ENCODE results near the gene MGA. TPM values are rescaled to one million over a fixed set of nuclear protein-coding genes. Genes with fewer than 3 reads are reported as not detected.

Gene MGA
- total RNA-seq, 1 experiment from 2014 or later, result 19.4 TPM

DNA sequence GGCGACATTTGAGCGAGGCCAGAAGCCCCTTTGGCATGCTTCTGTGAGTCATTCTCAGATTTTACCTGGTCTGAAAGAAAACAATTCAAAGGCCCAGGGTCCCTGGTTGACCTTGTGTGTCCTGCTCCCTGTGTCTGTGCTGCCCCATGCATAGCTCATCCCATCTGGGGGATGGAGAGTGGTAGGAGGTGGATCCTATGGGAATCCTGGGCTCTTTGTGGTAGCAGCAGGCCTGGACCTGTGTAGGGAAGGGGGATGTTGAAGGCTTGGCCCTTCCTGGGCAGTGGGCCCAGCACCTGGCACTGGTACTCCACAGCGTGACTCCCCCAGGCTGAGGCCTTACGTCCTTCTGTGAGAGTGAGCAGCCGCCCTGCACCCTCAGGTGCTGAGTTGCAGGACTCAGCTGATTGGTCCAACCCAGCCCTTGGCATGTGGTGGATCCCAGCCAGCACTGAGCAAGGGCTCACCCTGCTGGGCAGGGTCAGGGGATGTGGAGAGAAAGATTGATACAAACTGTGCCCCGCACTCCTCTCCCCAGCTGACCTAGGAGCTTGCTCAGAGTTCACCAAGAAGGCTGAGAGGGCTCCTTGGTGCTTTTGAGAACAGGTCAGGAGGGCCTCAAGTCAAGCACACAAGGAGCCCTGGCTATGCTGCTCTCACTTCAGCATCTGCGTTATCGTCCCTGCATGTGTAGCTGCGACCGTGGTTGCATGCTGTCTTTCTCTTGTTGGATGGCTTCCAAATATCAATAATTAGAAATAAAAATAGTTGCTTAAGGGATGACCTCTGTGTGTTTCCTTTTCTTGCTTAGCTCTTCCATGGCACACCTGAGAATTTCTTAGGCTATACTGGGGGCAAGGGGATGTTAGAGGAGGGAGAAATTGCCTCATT lies 146.3 kb downstream of the MGA start:
- DNase-seq (ENCODE audit: low spot score), result no peak

DNA sequence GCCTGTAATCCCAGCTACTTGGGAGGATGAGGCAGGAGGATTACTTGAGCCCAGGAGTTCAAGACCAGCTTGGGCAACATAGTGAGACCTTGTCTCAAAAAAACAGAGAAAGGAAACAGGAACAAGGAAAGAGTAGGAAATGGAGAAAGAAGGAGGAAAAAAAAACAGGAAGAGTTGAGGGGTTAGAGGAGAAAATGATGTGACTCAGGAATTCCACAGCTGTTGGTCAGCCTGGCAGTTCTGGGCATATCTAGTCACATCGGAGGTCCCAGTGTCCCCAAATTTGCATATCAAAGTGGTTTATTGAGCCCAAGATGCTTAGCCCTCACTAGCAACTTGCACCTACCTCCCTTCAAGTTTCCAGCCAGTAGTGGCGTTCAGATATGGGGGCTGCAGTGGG lies 148.9 kb downstream of the MGA start:
- no peak for DNase-seq (ENCODE audit: low spot score)

DNA sequence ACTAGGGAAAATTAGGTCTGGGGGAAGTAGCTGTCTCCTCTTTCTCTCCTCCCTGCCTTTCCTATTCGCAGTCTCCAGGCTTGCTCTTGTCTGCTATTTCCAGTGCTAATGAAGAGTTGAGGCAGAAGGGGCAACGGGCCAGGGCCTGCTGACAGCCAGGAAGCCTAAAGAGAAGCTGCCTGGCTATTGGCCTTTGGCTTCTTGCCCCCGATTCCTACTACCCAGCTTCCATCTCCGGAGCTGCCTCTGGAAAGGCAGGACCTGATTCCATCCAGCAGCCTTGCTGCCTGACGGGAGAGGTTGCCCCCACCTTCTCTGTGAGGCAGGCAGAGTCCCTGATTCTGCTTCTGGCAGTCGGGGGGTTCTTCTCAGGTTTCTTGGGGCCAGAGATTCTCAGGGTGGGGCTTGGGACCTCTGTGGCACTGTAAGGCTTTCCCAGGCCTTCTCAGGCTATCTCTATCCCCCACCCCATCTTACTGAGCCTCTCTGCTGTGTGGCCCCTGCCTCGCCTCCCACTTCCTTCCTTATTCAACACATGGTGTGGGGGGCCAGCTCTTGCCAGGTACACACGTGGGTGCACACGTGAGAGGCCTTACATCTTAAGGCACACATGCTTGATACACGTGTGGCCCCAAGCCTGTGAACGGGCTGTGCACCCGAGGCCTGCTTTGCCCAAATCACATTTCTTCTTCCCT lies 149.5 kb downstream of the MGA start:
- DNase-seq (ENCODE audit: low spot score), result no peak

- DNase-seq (ENCODE audit: low spot score), result no peak
Observed at GRCh38 chr15:41810651-41811431, 150.6 kb downstream of the MGA start.

GRCh38 chr15:41811432-41812195 lies 151.4 kb downstream of the MGA start:
- DNase-seq (ENCODE audit: low spot score), result peak; percentile 48

DNA sequence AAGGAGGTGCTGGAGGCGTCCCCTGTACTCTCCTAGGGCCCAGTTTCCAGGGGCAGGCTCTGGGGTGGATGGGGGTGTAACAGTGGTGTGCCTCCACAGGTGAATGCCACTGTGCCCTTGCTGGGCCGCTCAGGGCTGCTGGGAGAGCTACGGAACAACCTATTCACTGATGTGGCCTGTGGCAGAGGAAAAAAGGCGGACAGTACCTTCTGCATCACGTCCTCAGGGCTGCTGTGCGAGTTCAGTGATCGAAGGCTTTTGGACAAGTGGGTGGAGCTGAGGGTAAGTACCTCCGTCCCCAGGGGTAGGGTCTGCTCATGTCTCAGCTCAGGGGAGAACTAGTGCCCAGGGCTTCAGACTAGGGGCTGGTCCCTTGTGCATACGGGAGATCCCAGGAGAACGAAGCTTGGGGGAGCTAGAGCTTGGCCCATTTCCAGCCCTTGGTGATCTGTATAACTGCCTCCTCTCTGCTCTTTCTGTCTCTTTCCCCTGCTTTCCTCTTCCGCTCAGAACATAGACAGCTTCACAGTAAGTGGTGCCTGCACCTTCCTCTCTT lies 152.7 kb downstream of the MGA start:
- no peak for DNase-seq (ENCODE audit: low spot score)

DNA sequence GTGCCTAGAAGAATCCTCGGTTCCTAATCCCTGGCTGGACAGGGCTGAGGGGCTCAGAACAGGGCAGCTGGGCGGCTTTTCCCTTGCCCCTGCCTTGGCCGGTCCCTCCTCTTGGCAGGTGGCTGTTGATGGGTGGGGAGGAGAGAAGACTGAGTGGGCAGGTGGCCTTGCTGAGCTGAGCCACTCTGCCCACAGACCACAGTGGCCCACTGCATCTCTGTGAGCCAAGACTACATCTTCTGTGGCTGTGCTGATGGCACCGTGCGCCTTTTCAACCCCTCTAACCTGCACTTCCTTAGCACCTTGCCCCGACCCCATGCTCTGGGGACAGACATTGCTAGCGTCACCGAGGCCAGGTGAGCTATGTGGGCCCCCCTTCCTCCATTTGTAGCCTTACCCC lies 153.2 kb downstream of the MGA start:
- no peak for DNase-seq (ENCODE audit: low spot score)

GRCh38 chr15:41814534-41814933 lies 154.3 kb downstream of the MGA start:
- DNase-seq (ENCODE audit: low spot score), result no peak

- no peak for DNase-seq (ENCODE audit: low spot score)
Observed at GRCh38 chr15:41816788-41817187, 156.6 kb downstream of the MGA start.

DNA sequence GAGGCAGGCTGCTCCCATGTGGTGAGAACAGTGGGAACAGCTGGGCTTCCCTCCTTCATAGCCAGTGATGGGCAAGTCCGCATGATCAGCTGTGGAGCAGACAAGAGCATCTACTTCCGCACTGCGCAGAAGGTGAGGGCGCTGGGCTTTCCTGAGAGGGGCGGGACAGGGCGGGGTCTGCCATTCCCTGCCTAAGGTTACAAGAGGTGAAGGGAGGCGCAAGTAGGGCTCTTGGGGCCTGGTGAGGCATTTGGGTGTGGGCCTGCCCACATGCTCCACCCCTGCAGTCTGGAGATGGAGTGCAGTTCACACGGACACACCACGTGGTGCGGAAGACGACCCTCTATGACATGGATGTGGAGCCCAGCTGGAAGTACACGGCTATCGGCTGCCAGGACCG lies 157.1 kb downstream of the MGA start:
- DNase-seq (ENCODE audit: low spot score), result no peak

GRCh38 chr15:41817781-41818180 lies 157.6 kb downstream of the MGA start:
- DNase-seq (ENCODE audit: low spot score), result no peak

GRCh38 chr15:41819455-41820050 lies 159.3 kb downstream of the MGA start:
- DNase-seq (ENCODE audit: low spot score), result no peak

GRCh38 chr15:41820791-41821423 lies 160.7 kb downstream of the MGA start:
- no peak for DNase-seq (ENCODE audit: low spot score)

GRCh38 chr15:41821831-41822230 lies 161.6 kb downstream of the MGA start:
- DNase-seq (ENCODE audit: low spot score), result no peak

DNA sequence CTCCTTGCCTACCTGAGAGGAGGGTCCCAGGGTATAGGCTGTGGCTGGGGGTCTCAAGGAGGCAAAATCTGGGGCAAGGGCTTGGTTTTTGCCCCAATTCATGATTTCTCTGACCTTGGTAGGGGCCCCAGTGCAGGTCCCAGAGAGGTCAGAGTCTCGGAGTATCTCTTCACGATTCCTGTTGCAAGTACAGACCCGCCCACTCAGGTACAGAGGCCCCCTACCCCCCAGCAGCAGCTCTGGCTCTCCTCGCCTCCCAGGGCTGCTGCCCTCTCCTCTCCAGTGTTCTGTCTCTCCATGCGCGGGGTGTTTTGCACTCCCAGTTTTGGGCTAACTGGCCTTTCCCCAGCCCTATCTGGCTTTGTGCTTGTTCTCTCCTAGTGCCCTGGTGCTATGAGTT lies 162.3 kb downstream of the MGA start:
- no peak for DNase-seq (ENCODE audit: low spot score)

Other genes with a start within 250 kb of the MGA start
- 9.4 and 15.1 TPM in 2 replicates for gene RTF1, start 243.3 kb upstream of the MGA start, total RNA-seq (2014; rRNA removed; shearing (Covaris generic))
- 1.1 and 4.1 TPM in 2 replicates for gene ITPKA, start 166.5 kb upstream of the MGA start, total RNA-seq (2014; rRNA removed; shearing (Covaris generic))
- gene LTK, start 146.6 kb upstream of the MGA start, total RNA-seq (2014; rRNA removed; shearing (Covaris generic)), result 0.21 and 0.37 TPM in 2 replicates
- gene RPAP1, start 116.1 kb upstream of the MGA start, total RNA-seq (2014; rRNA removed; shearing (Covaris generic)), result 14.4 TPM in 2 replicates
- 8.4 and 18.8 TPM in 2 replicates for gene TYRO3, start 101.2 kb upstream of the MGA start, total RNA-seq (2014; rRNA removed; shearing (Covaris generic))
- 4.1 and 4.4 TPM in 2 replicates for gene MAPKBP1, start 114.1 kb downstream of the MGA start, total RNA-seq (2014; rRNA removed; shearing (Covaris generic))
- gene JMJD7, start 167.7 kb downstream of the MGA start, total RNA-seq (2014; rRNA removed; shearing (Covaris generic)), result 9.2 and 9.4 TPM in 2 replicates
- 0.62 TPM in 1 of 2 replicates, not detected in the other for gene PLA2G4B, start 178.4 kb downstream of the MGA start, total RNA-seq (2014; rRNA removed; shearing (Covaris generic))
- not detected in 2 replicates for gene SPTBN5, start 233.6 kb downstream of the MGA start, total RNA-seq (2014; rRNA removed; shearing (Covaris generic))

Data from H4 (cell line).